K562 (cell line): ENCODE data around the gene C9orf50. TPM values are rescaled to one million over a fixed set of nuclear protein-coding genes. Genes with fewer than 3 reads are reported as not detected.

Source experiments
- FOXP4 ChIP-seq: sonication (generic); formaldehyde crosslinking; IDR thresholded peaks from 2 replicates; pipeline ENCODE4 v1.8.0; 2022; ENCODE audit warnings: mild to moderate bottlenecking, missing genetic modification reagents, borderline replicate concordance
- KDM4B ChIP-seq, 2 experiments: fragments of 450-650 bp in 1 of 2; sonication (generic) in 1 of 2; IDR thresholded peaks; 2 replicates each; pipeline ENCODE4 v1.6.1; 2016 to 2017; ENCODE audit warnings: borderline replicate concordance in 2 of 2, antibody characterized with exemption in 1 of 2, low read depth in 1 of 2, mild to moderate bottlenecking in 1 of 2
- MAFK ChIP-seq: IDR thresholded peaks from 2 replicates; pipeline ENCODE4 v1.6.1; 2011; ENCODE audit warnings: low read length, improper control_type of control experiment
- NR2C2 ChIP-seq, 2 experiments: fragments of 200-800 bp in 1 of 2; sonication (Bioruptor generic) in 1 of 2; sonication (generic) in 1 of 2; formaldehyde crosslinking in 1 of 2; IDR thresholded peaks; 2 replicates each; pipeline versions ENCODE4 v1.6.1 to v1.8.0; 2016 to 2022; ENCODE audit warnings: mild to moderate bottlenecking in 1 of 2, missing compliant biosample characterization in 1 of 2, missing genetic modification characterization in 1 of 2, missing genetic modification reagents in 1 of 2
- RBM25 ChIP-seq: fragments of 200-400 bp; formaldehyde crosslinking; IDR thresholded peaks from 2 replicates; pipeline ENCODE4 v1.6.1; 2018; ENCODE audit warnings: low read length, low read depth, moderate library complexity; ENCODE audit not compliant: severe bottlenecking
- RBM39 ChIP-seq: fragments of 200-400 bp; formaldehyde crosslinking; optimal IDR thresholded peaks from 2 replicates; pipeline ENCODE3; 2018; ENCODE audit warnings: low read depth, low read length
- RERE ChIP-seq: sonication (generic); formaldehyde crosslinking; IDR thresholded peaks from 2 replicates; pipeline ENCODE4 v1.8.0; 2023; ENCODE audit warnings: missing genetic modification reagents, mild to moderate bottlenecking, borderline replicate concordance
- SMAD4 ChIP-seq: fragments of 250-450 bp; sonication (Bioruptor Pico); conservative IDR thresholded peaks from 2 replicates; pipeline ENCODE4 v1.8.0; 2021; ENCODE audit warnings: inconsistent platforms, mild to moderate bottlenecking, moderate library complexity
- SRSF3 ChIP-seq: fragments of 200-400 bp; formaldehyde crosslinking; IDR thresholded peaks from 2 replicates; pipeline ENCODE4 v1.6.1; 2016; ENCODE audit warnings: mild to moderate bottlenecking, low read length, moderate library complexity; ENCODE audit not compliant: insufficient read depth
- ZKSCAN3 ChIP-seq: fragments of 250-450 bp; sonication (Bioruptor Pico); IDR thresholded peaks from 2 replicates; pipeline ENCODE4 v1.4.0; 2020
- ZNF263 ChIP-seq: sonication (generic); formaldehyde crosslinking; IDR thresholded peaks from 2 replicates; pipeline ENCODE4 v1.8.0; 2022; ENCODE audit warnings: mild to moderate bottlenecking, missing genetic modification reagents, borderline replicate concordance
- ZNF277 ChIP-seq: fragments of 250-450 bp; sonication (Bioruptor Pico); IDR thresholded peaks from 2 replicates; pipeline ENCODE4 v1.8.0; 2022; ENCODE audit warnings: inconsistent platforms, mild to moderate bottlenecking, moderate library complexity, borderline replicate concordance
- ZNF316 ChIP-seq: fragments of 450-650 bp; IDR thresholded peaks from 2 replicates; pipeline ENCODE4 v1.6.1; 2016
- ZNF655 ChIP-seq: fragments of 250-450 bp; sonication (Bioruptor Pico); IDR thresholded peaks from 2 replicates; pipeline ENCODE4 v1.5.0; 2021
- polyA plus RNA-seq, 8 experiments: library from polyadenylated mRNA; depleted of rRNA in 4 of 8; stranded (reverse) in 5 of 8; unstranded in 3 of 8; fragments of >200 nt; fragmentation: Nextera tagmentation in 2 of 8; fragmentation: Illumina TruSeq in 1 of 8; extraction: Ambion mirVana in 2 of 8; extraction: Trizol in 1 of 8; gene quantifications; 2 replicates each; pipeline versions ENCODE4 v1.2.1 to v1.2.3, GENCODE V29; 2011 to 2014; ENCODE audit warnings: inconsistent platforms in 1 of 8, missing spikeins in 1 of 8
- total RNA-seq, 7 experiments: library from RNA; depleted of rRNA in 6 of 7; stranded (reverse); fragments of >200 nt in 6 of 7; fragmentation: Illumina TruSeq in 2 of 7; extraction: Trizol in 2 of 7; gene quantifications; 2 replicates each; pipeline versions ENCODE4 v1.2.1 to v1.2.3, GENCODE V29; 2011 to 2021; ENCODE audit warnings: low replicate concordance in 1 of 7

Gene C9orf50
- total and polyA plus RNA-seq, 9 of the 15 experiments (the other 6 are each of a cell fraction or from before 2014, with no cell fraction given), result not detected

- TF ChIP-seq SRSF3 (no peak), KDM4B (IDR thresholded peaks at IDR 0.05; ENCODE audit: borderline replicate concordance in 2 of 2, low read depth in 1 of 2) (0 out of 4 replicates have a peak, but pooled peaks of 1 of the 2 experiments have one; percentile 48), FOXP4 (CRISPR knock-in tag) (no peak), ZNF277 (CRISPR knock-in tag) (no peak), RERE (CRISPR knock-in tag) (no peak), NR2C2 (CRISPR knock-in tag; IDR thresholded peaks at IDR 0.05) (no peak), NR2C2 (tag; IDR thresholded peaks at IDR 0.05) (no peak), MAFK (no peak), SMAD4 (CRISPR knock-in tag) (0 out of 2 replicates have a peak, but pooled peaks have one; percentile 30), ZNF655 (CRISPR knock-in tag) (no peak), RBM25 (peak; percentile 72), ZNF316 (no peak), ZKSCAN3 (no peak), RBM39 (no peak), ZNF263 (CRISPR knock-in tag) (peak; percentile 77)
These were observed 18.1 kb downstream of the C9orf50 start (continued) for GRCh38 chr9:129602598-129603415.
